ENCODE data around the gene RAB36. TPM values are rescaled to one million over a fixed set of nuclear protein-coding genes. Genes with fewer than 3 reads are reported as not detected.

Gene RAB36
- total RNA-seq, 1 donor from 2014 or later: 2.0 TPM

DNA sequence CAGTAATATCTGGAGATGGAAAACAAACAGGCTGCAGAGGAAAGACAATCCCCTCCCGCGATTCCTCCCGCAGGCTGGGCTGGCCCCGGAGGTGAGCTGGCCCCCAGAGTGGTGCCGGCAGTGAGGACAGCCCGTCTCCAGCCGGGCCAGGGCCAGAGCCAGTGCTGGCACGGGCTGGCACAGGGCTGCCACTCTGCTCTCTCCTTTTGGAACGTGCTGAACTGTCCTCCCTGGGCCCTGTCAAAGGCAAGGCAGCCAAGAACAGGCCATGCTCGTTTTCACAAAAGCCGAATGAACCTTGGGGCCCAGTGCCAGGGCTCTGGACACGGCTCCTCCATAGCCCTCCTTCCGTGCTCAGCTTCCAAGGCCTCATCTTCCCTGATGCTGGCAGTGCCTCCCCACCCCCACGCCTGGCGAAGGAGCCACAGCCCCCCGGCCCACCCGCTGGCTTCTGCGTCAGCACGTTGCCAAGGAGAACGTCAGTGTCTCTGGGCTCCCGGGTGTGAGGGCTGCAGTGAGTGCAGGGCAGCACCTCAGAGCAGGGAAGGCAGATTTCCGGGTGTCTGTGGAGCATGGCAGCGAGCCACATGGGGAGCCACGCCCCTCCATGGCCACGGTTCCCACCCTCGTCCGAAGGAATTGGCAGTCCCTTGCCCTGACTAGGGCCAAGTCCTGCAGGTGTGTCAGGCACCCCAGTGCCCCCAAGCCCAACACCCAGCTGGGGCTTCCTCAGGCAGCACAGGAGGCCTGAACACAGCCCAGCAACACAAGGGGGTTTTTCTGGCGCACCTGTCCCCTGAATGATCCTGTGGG, 46.4 kb upstream of the RAB36 start:
- Mint-ChIP-seq H3K9me3 (ENCODE audit: unreplicated experiment) (peaks cover 5% of the 10 kb centered on the region), H3K4me1 (ENCODE audit: low read depth, unreplicated experiment) (peaks cover 12% of the 10 kb centered on the region), H3K36me3 (ENCODE audit: unreplicated experiment) (no peaks in the 10 kb centered on the region), H3K27ac (ENCODE audit: unreplicated experiment) (no peak overlapping the region), H3K27me3 (ENCODE audit: unreplicated experiment) (peaks cover 10% of the 10 kb centered on the region), H3K4me3 (ENCODE audit: unreplicated experiment) (no peak overlapping the region)
- TF ChIP-seq, protein P1, sequence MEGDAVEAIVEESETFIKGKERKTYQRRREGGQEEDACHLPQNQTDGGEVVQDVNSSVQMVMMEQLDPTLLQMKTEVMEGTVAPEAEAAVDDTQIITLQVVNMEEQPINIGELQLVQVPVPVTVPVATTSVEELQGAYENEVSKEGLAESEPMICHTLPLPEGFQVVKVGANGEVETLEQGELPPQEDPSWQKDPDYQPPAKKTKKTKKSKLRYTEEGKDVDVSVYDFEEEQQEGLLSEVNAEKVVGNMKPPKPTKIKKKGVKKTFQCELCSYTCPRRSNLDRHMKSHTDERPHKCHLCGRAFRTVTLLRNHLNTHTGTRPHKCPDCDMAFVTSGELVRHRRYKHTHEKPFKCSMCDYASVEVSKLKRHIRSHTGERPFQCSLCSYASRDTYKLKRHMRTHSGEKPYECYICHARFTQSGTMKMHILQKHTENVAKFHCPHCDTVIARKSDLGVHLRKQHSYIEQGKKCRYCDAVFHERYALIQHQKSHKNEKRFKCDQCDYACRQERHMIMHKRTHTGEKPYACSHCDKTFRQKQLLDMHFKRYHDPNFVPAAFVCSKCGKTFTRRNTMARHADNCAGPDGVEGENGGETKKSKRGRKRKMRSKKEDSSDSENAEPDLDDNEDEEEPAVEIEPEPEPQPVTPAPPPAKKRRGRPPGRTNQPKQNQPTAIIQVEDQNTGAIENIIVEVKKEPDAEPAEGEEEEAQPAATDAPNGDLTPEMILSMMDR (IDR thresholded peaks at IDR 0.05; ENCODE audit: partially characterized antibody, unreplicated experiment): no peak
- no peak for DNase-seq

DNA sequence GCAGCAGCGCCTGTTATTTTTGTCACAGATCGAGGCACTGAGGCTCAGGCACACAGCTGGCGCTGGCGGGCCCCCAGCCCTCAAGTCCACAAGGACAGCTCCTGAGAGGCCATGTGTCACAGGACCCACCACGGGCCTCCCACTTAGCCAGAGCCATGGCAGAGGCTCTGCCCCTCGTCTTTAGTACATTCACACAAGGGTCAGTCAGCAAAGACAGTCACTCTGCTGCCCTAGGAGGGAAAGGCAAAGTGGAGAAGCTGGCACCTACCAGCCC, 45.8 kb upstream of the RAB36 start:
- TF ChIP-seq, protein P1 (IDR thresholded peaks at IDR 0.05; ENCODE audit: partially characterized antibody, unreplicated experiment): no peak
- DNase-seq: no peak
- Mint-ChIP-seq H3K27ac (ENCODE audit: unreplicated experiment) (no peak overlapping the region), H3K27me3 (ENCODE audit: unreplicated experiment) (peaks cover 10% of the 10 kb centered on the region), H3K4me1 (ENCODE audit: low read depth, unreplicated experiment) (peaks cover 10% of the 10 kb centered on the region), H3K36me3 (ENCODE audit: unreplicated experiment) (no peaks in the 10 kb centered on the region), H3K9me3 (ENCODE audit: unreplicated experiment) (peaks cover 5% of the 10 kb centered on the region), H3K4me3 (ENCODE audit: unreplicated experiment) (no peak overlapping the region)

DNA sequence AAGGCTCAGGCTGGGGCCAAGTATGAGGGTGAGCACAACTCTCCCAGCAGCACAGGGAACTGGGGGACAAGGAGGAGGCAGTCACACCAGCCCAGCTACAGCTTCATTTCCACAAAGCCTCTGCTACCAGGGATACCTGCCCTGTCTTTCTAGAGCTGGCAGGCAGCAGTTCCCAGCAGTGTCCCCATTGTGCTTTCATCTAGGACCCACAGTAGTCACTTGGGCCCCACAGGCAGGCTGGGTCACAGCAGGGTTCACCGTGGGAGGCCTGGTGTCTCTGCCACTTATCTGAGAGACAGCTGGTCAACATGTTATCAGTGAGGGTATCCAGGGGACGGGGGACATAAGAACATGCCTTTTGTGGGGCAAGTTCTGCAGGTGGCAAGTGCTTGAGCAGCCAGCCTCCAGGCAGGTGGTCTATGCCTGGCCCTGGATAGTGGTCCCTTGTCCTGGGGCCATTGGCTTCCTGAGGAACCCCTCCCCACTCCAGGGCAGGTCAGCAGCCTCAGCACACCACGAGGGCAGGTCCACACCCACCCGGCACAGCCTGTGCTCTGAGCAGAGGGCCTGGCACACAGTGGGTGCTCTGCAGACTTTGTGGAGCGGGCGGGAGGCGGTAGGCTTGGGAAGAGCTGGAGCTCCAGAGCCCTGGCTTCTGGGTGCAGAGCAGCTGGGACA, 45.0 kb upstream of the RAB36 start:
- H3K27me3 Mint-ChIP-seq (ENCODE audit: unreplicated experiment): peaks cover 10% of the 10 kb centered on the region
- no peak for DNase-seq
- H3K36me3 Mint-ChIP-seq (ENCODE audit: unreplicated experiment): no peaks in the 10 kb centered on the region
- H3K4me3 Mint-ChIP-seq (ENCODE audit: unreplicated experiment): no peak overlapping the region
- H3K4me1 Mint-ChIP-seq (ENCODE audit: low read depth, unreplicated experiment): peaks cover 6% of the 10 kb centered on the region
- peaks cover 5% of the 10 kb centered on the region for H3K9me3 Mint-ChIP-seq (ENCODE audit: unreplicated experiment)
- H3K27ac Mint-ChIP-seq (ENCODE audit: unreplicated experiment): no peak overlapping the region
- TF ChIP-seq, protein P1 (IDR thresholded peaks at IDR 0.05; ENCODE audit: partially characterized antibody, unreplicated experiment): no peak

DNA sequence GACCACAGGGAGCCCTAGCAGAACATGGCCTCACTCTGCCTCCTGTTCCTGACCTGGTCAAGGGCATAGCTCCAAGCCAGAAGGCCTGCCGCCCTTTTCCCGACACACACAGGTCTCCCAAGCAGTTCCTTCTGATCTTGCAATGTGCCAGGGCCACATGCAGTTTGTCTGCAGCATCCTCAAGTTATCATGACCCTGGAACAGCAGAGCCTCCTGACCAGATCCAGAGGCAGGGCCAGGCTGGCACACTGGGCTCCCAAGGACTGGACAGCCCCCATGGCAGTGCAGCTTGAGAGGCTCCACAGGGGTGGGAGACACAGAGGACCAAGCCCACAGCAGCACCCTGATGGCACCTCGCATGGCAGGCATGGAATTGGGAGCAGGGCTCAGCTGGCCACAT, 43.8 kb upstream of the RAB36 start:
- Mint-ChIP-seq H3K4me1 (ENCODE audit: low read depth, unreplicated experiment) (peaks cover 17% of the 10 kb centered on the region), H3K36me3 (ENCODE audit: unreplicated experiment) (no peaks in the 10 kb centered on the region), H3K4me3 (ENCODE audit: unreplicated experiment) (no peak overlapping the region), H3K27ac (ENCODE audit: unreplicated experiment) (no peak overlapping the region), H3K9me3 (ENCODE audit: unreplicated experiment) (peaks cover 8% of the 10 kb centered on the region), H3K27me3 (ENCODE audit: unreplicated experiment) (peaks cover 5% of the 10 kb centered on the region)
- TF ChIP-seq, protein P1 (IDR thresholded peaks at IDR 0.05; ENCODE audit: partially characterized antibody, unreplicated experiment): no peak
- no peak for DNase-seq

DNA sequence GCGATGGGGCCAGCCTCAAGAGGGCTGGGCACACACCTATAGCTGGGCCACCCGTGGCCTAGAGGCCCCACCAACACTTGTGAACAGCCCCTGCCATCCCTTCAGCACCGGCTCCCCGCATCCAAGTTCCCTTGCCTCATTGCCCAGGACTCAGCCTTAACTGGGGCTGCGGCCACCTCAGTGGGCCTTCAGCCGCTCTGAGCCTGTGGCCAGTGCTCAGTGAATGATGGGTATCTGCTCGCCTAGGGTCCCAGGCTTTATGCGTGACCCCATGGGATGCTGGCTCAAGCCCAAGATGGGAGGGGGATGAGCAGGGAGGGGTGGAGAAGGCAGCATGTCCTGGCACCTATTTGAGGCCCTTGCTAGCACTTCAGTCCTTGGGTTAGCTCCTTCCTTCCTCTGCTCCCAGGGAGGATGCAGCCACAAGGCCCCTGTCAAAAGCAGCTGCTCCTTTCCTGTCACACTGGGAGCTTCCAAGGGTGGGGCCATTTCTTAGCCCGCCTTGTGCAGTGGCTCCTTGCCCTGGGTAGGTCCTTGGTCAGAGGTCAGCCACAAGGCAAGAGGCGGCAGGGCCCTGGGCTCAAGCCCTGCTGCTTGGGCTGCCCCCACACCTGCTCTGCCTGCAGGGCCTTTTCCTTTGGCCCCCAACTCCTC, 43.1 kb upstream of the RAB36 start:
- peaks cover 2% of the 10 kb centered on the region for H3K27me3 Mint-ChIP-seq (ENCODE audit: unreplicated experiment)
- H3K4me3 Mint-ChIP-seq (ENCODE audit: unreplicated experiment): no peak overlapping the region
- DNase-seq: no peak
- no peak overlapping the region for H3K27ac Mint-ChIP-seq (ENCODE audit: unreplicated experiment)
- no peaks in the 10 kb centered on the region for H3K36me3 Mint-ChIP-seq (ENCODE audit: unreplicated experiment)
- peaks cover 21% of the 10 kb centered on the region for H3K4me1 Mint-ChIP-seq (ENCODE audit: low read depth, unreplicated experiment)
- TF ChIP-seq, protein P1 (IDR thresholded peaks at IDR 0.05; ENCODE audit: partially characterized antibody, unreplicated experiment): no peak
- peaks cover 8% of the 10 kb centered on the region for H3K9me3 Mint-ChIP-seq (ENCODE audit: unreplicated experiment)

Measured in glutamatergic neuron (in vitro differentiated cells).